HEK293T (cell line): ENCODE results near the gene ANXA11.

ENCODE experiments used
- BHLHE40 ChIP-seq: fragments of 450-650 bp; IDR thresholded peaks from 2 replicates; pipeline ENCODE4 v1.6.1; 2016; ENCODE audit warnings: mild to moderate bottlenecking, moderate library complexity, borderline replicate concordance
- CTBP1 ChIP-seq: fragments of 450-650 bp; IDR thresholded peaks from 2 replicates; pipeline ENCODE4 v1.6.1; 2016; ENCODE audit warnings: borderline replicate concordance
- FOXA1 ChIP-seq: fragments of 450-650 bp; IDR thresholded peaks from 2 replicates; pipeline ENCODE4 v1.6.1; 2016; ENCODE audit warnings: mild to moderate bottlenecking
- FOXM1 ChIP-seq: fragments of 450-650 bp; IDR thresholded peaks from 2 replicates; pipeline ENCODE4 v1.6.1; 2017; ENCODE audit warnings: mild to moderate bottlenecking, borderline replicate concordance
- NFRKB ChIP-seq: fragments of 450-650 bp; IDR thresholded peaks from 2 replicates; pipeline ENCODE4 v1.6.1; 2016; ENCODE audit warnings: mild to moderate bottlenecking, moderate library complexity
- SUZ12 ChIP-seq: fragments of 450-650 bp; IDR thresholded peaks from 2 replicates; pipeline ENCODE4 v1.6.1; 2016; ENCODE audit warnings: mild to moderate bottlenecking
- TARDBP ChIP-seq: fragments of 450-650 bp; IDR thresholded peaks from 2 replicates; pipeline ENCODE4 v1.6.1; 2016
- ZNF384 ChIP-seq: fragments of 450-650 bp; IDR thresholded peaks from 2 replicates; pipeline ENCODE4 v1.6.1; 2016
- TF ChIP-seq, protein P1 (sequence below): fragments of 450-650 bp; IDR thresholded peaks from 2 replicates; pipeline ENCODE4 v1.6.1; 2016

DNA sequence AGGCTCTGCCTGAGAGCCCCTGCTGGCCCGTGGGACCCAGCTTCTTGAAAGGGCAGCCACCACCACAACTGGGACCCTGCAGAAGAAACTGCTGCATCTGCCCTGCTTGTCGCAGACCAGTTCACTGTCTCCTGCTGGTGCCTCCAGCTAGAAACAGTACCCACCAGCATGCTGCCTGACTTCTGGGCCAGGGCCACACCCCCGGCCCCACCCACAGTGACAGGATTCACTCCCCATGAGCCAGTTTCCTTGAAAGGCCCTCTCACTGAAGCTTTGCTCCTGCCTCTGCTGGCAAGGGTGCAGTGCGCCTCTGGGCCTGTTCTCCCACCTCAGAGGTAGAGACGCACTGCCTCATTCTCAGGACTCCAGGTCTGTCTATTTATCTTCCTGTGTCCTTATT lies 32.4 kb downstream of the ANXA11 start:
- no peak for TF ChIP-seq BHLHE40
- TF ChIP-seq FOXA1, result no peak
- no peak for TF ChIP-seq TARDBP
- TF ChIP-seq SUZ12, result no peak
- TF ChIP-seq FOXM1, result no peak
- TF ChIP-seq, protein P1, sequence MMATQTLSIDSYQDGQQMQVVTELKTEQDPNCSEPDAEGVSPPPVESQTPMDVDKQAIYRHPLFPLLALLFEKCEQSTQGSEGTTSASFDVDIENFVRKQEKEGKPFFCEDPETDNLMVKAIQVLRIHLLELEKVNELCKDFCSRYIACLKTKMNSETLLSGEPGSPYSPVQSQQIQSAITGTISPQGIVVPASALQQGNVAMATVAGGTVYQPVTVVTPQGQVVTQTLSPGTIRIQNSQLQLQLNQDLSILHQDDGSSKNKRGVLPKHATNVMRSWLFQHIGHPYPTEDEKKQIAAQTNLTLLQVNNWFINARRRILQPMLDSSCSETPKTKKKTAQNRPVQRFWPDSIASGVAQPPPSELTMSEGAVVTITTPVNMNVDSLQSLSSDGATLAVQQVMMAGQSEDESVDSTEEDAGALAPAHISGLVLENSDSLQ, result no peak
- no peak for TF ChIP-seq CTBP1
- TF ChIP-seq ZNF384, result no peak
- no peak for TF ChIP-seq NFRKB
